ENCODE data around the gene MTHFD2L. TPM values are rescaled to one million over a fixed set of nuclear protein-coding genes. Genes with fewer than 3 reads are reported as not detected.

The MTHFD2L gene
- total and polyA plus RNA-seq, 8 donors, result 4.9 to 11.4 (median 6.8) TPM

DNA sequence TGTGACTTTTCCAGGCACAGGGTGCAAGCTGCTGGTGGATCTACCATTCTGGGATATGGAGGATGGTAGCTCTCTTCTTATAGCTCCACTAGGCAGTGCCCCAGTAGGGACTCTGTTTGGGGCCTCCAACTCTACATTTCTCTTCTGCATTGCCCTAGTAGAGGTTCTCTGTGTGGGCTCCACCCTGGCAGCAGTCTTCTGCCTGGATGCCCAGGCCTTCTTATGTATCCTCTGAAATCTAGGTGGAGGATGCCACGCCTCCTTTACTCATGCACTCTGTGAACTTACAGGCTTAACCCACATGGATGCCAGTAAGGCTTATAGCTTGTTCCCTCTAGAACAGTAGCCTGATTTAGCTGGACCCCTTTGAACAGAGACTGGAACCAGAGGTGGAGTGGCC, 186.1 kb downstream of the MTHFD2L start:
- ATAC-seq, result no peak
- TF ChIP-seq, protein P1, sequence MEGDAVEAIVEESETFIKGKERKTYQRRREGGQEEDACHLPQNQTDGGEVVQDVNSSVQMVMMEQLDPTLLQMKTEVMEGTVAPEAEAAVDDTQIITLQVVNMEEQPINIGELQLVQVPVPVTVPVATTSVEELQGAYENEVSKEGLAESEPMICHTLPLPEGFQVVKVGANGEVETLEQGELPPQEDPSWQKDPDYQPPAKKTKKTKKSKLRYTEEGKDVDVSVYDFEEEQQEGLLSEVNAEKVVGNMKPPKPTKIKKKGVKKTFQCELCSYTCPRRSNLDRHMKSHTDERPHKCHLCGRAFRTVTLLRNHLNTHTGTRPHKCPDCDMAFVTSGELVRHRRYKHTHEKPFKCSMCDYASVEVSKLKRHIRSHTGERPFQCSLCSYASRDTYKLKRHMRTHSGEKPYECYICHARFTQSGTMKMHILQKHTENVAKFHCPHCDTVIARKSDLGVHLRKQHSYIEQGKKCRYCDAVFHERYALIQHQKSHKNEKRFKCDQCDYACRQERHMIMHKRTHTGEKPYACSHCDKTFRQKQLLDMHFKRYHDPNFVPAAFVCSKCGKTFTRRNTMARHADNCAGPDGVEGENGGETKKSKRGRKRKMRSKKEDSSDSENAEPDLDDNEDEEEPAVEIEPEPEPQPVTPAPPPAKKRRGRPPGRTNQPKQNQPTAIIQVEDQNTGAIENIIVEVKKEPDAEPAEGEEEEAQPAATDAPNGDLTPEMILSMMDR (IDR thresholded peaks at IDR 0.05), result no peak
- no peak for DNase-seq
- no peak overlapping the region for H3K27ac ChIP-seq
- H3K27me3 ChIP-seq, result no peaks in the 10 kb centered on the region
- no peaks in the 10 kb centered on the region for H3K4me1 ChIP-seq
- H3K4me3 ChIP-seq, result no peak overlapping the region
- H3K36me3 ChIP-seq, result no peaks in the 10 kb centered on the region
- WGBS, 2 donors, result 22 to 74% methylated on average over 1 of the region's 1 CpG
- H3K9me3 ChIP-seq, result no peaks in the 10 kb centered on the region
- FAIRE-seq, result no peak
- intact Hi-C loops (cut with DNase I), result no loop called here

Other genes starting within 250 kb of the MTHFD2L start
- not detected for gene PF4, start 176.1 kb upstream of the MTHFD2L start, total RNA-seq
- gene PF4, start 176.1 kb upstream of the MTHFD2L start, polyA plus RNA-seq, result under 1 TPM in 1 of 2 donors, not detected in 1; 0.19 TPM
- gene PPBP, start 169.9 kb upstream of the MTHFD2L start, total RNA-seq, result under 1 TPM in 1 of 6 donors, not detected in 5; 0.31 TPM
- gene PPBP, start 169.9 kb upstream of the MTHFD2L start, polyA plus RNA-seq, result not detected
- 1 to 10 TPM in 2 of 6 donors, under 1 TPM in 4; 0.09 to 9.4 (median 0.38) TPM for gene CXCL5, start 159.4 kb upstream of the MTHFD2L start, total RNA-seq
- gene CXCL5, start 159.4 kb upstream of the MTHFD2L start, polyA plus RNA-seq, result under 1 TPM; 0.19 to 0.23 TPM
- gene CXCL3, start 119.4 kb upstream of the MTHFD2L start, total RNA-seq, result 1 to 10 TPM in 3 of 6 donors, under 1 TPM in 3; 0.60 to 7.3 (median 1.3) TPM
- 1 to 10 TPM; 2.2 to 2.5 TPM for gene CXCL3, start 119.4 kb upstream of the MTHFD2L start, polyA plus RNA-seq
- gene CXCL2, start 58.9 kb upstream of the MTHFD2L start, total RNA-seq, result 10 to 100 TPM; 15.0 to 99.7 (median 44.1) TPM
- 100 to 1,000 TPM; 130 to 149 TPM for gene CXCL2, start 58.9 kb upstream of the MTHFD2L start, polyA plus RNA-seq
- under 1 TPM in 1 of 6 donors, not detected in 5; 0.24 TPM for gene EPGN, start 150.4 kb downstream of the MTHFD2L start, total RNA-seq
- not detected for gene EPGN, start 150.4 kb downstream of the MTHFD2L start, polyA plus RNA-seq
- under 1 TPM in 3 of 6 donors, not detected in 3; 0.06 to 0.09 (median 0.09) TPM for gene EREG, start 207.0 kb downstream of the MTHFD2L start, total RNA-seq
- gene EREG, start 207.0 kb downstream of the MTHFD2L start, polyA plus RNA-seq, result not detected

All from pancreas (tissue), 10 donors.